Thyroid gland (tissue), 4 donors: ENCODE results near the gene FBXL13. TPM values are rescaled to one million over a fixed set of nuclear protein-coding genes. Genes with fewer than 3 reads are reported as not detected.
"Not testable (repeated sequence)": the region's sequence is repeated elsewhere in the genome, so short reads cannot be mapped to it uniquely, and the experiment has no call there.

Source experiments
- DNase-seq, 2 donors: peaks; one replicate each; pipeline ENCODE4 v3.0.0-alpha.2; 2019
- H3K27ac ChIP-seq, 3 donors: fragments of 200-600 bp; sonication (generic); 1 replicate in 2 of 3; 2 replicates in 1 of 3; pipeline ENCODE4 v1.5.1; 2016 to 2019; ENCODE audit warnings: mild to moderate bottlenecking in 1 of 3, moderate library complexity in 1 of 3
- H3K27me3 ChIP-seq: fragments of 200-600 bp; sonication (generic); one replicate; pipeline ENCODE4 v1.5.1; 2019
- H3K36me3 ChIP-seq, 2 donors: fragments of 200-600 bp; sonication (generic); one replicate each; pipeline ENCODE4 v1.5.1; 2016 to 2019
- H3K4me1 ChIP-seq, 2 donors: fragments of 200-600 bp; sonication (generic); one replicate each; pipeline ENCODE4 v1.5.1; 2017 to 2019
- H3K4me3 ChIP-seq, 3 donors: fragments of 200-600 bp; sonication (generic); replicated peaks in 1 of 3; 1 replicate in 2 of 3; 2 replicates in 1 of 3; pipeline ENCODE4 v1.5.1; 2016; ENCODE audit warnings: mild to moderate bottlenecking in 1 of 3
- H3K9me3 ChIP-seq: fragments of 200-600 bp; sonication (generic); one replicate; pipeline ENCODE4 v1.5.1; 2017
- POLR2A ChIP-seq, 2 donors: fragments of 450-650 bp; IDR thresholded peaks; one replicate each; pipeline ENCODE4 v1.6.1; 2017; ENCODE audit warnings: antibody characterized with exemption in 2 of 2, mild to moderate bottlenecking in 2 of 2, moderate library complexity in 1 of 2
- WGBS, 2 donors: methylation state at CpG; one replicate each; pipeline ENCODE4 v1.1.5; 2017; 5-methylcytosine and 5-hydroxymethylcytosine counted together
- intact Hi-C: fragments of 100-400 bp; cut with DNase I; formaldehyde crosslinking; loops from one replicate; pipeline ENCODE4 v1.15.1; 2023
- total RNA-seq, 4 donors: library from RNA; depleted of rRNA; stranded (reverse); fragments of >200 nt; gene quantifications; one replicate each; pipeline ENCODE4 v1.2.3, GENCODE V29; 2016
- TF ChIP-seq, protein P1 (sequence below), 6 experiments: fragments of 200-600 bp in 3 of 6; fragments of 450-650 bp in 3 of 6; sonication (generic) in 3 of 6; IDR thresholded peaks; one replicate each; pipeline ENCODE4 v1.5.1; 2016 to 2019; ENCODE audit warnings: antibody characterized with exemption in 6 of 6, mild to moderate bottlenecking in 2 of 6, inconsistent platforms in 1 of 6, moderate library complexity in 1 of 6

The FBXL13 gene
- total RNA-seq, 4 donors from 2014 or later = 4.2 to 9.6 (median 5.0) TPM

GRCh38 chr7:102966465-102966864 is 108.1 kb downstream of the FBXL13 start:
- no peak overlapping the region for H3K4me3 ChIP-seq
- DNase-seq = no peak
- no peak overlapping the region for H3K27ac ChIP-seq
- no peaks in the 10 kb centered on the region for H3K27me3 ChIP-seq
- H3K9me3 ChIP-seq = no peaks in the 10 kb centered on the region
- intact Hi-C loops = no loop called here
- 71 to 78% methylated on average over 2 of the region's 2 CpGs for WGBS, 2 donors
- no peaks in the 10 kb centered on the region for H3K36me3 ChIP-seq
- TF ChIP-seq, protein P1, sequence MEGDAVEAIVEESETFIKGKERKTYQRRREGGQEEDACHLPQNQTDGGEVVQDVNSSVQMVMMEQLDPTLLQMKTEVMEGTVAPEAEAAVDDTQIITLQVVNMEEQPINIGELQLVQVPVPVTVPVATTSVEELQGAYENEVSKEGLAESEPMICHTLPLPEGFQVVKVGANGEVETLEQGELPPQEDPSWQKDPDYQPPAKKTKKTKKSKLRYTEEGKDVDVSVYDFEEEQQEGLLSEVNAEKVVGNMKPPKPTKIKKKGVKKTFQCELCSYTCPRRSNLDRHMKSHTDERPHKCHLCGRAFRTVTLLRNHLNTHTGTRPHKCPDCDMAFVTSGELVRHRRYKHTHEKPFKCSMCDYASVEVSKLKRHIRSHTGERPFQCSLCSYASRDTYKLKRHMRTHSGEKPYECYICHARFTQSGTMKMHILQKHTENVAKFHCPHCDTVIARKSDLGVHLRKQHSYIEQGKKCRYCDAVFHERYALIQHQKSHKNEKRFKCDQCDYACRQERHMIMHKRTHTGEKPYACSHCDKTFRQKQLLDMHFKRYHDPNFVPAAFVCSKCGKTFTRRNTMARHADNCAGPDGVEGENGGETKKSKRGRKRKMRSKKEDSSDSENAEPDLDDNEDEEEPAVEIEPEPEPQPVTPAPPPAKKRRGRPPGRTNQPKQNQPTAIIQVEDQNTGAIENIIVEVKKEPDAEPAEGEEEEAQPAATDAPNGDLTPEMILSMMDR (IDR thresholded peaks at IDR 0.05) = no peak
- no peak for TF ChIP-seq POLR2A (IDR thresholded peaks at IDR 0.05)
- H3K4me1 ChIP-seq = no peaks in the 10 kb centered on the region

DNA sequence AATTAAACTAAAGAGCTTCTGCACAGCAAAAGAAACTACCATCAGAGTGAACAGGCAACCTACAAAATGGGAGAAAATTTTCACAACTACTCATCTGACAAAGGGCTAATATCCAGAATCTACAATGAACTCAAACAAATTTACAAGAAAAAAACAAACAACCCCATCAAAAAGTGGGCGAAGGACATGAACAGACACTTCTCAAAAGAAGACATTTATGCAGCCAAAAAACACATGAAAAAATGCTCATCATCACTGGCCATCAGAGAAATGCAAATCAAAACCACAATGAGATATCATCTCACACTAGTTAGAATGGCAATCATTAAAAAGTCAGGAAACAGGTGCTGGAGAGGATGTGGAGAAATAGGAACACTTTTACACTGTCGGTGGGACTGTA is 112.6 kb downstream of the FBXL13 start:
- WGBS, 2 donors = 69 to 74% methylated on average over 1 to 2 of the region's 2 CpGs
- H3K36me3 ChIP-seq, H3K27ac ChIP-seq, DNase-seq, H3K4me1 ChIP-seq, H3K4me3 ChIP-seq, intact Hi-C loops, H3K27me3 ChIP-seq, H3K9me3 ChIP-seq: not testable (repeated sequence)

DNA sequence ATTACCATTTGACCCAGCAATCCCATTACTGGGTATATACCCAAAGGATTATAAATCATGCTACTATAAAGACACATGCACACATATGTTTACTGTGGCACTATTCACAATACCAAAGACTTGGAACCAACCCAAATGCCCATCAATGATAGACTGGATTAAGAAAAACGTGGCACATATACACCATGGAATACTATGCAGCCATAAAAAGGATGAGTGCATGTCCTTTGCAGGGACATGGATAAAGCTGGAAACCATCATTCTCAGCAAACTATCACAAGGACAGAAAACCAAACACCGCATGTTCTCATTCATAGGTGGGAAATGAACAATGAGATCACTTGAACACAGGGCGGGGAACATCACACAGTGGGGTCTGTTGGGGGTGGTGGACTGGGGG is 116.6 kb downstream of the FBXL13 start:
- H3K27ac ChIP-seq, H3K36me3 ChIP-seq, H3K9me3 ChIP-seq, intact Hi-C loops, H3K4me3 ChIP-seq, DNase-seq, H3K27me3 ChIP-seq, H3K4me1 ChIP-seq: not testable (repeated sequence)
- 92 to 96% methylated on average over 3 of the region's 3 CpGs for WGBS, 2 donors

DNA sequence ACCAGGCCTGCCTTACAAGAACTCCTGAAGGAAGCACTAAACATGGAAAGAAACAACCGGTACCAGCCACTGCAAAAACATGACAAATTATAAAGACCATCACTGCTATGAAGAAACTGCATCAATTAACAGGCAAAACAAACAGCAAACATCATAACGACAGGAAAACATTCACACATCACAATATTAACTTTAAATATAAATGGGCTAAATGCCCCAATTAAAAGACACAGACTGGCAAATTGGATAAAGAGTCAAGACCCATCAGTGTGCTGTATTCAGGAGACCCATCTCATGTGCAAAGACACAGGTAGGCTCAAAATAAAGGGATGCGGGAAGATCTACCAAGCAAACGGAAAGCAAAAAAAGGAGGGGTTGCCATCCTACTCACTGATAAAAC is 120.2 kb downstream of the FBXL13 start:
- H3K9me3 ChIP-seq, H3K27me3 ChIP-seq, H3K27ac ChIP-seq, intact Hi-C loops, H3K4me1 ChIP-seq, H3K36me3 ChIP-seq, H3K4me3 ChIP-seq, DNase-seq: not testable (repeated sequence)
- 79 to 96% methylated on average over 4 of the region's 4 CpGs for WGBS, 2 donors

GRCh38 chr7:102953406-102953805 is 121.2 kb downstream of the FBXL13 start:
- Histone ChIP-seq H3K36me3 (no peaks in the 10 kb centered on the region), H3K27ac (no peak overlapping the region), H3K27me3 (no peaks in the 10 kb centered on the region), H3K4me1 (no peaks in the 10 kb centered on the region), H3K9me3 (no peaks in the 10 kb centered on the region), H3K4me3 (no peak overlapping the region)
- DNase-seq = no peak
- intact Hi-C loops = no loop called here
- no peak for TF ChIP-seq POLR2A (IDR thresholded peaks at IDR 0.05)
- TF ChIP-seq, protein P1 (IDR thresholded peaks at IDR 0.05) = no peak

DNA sequence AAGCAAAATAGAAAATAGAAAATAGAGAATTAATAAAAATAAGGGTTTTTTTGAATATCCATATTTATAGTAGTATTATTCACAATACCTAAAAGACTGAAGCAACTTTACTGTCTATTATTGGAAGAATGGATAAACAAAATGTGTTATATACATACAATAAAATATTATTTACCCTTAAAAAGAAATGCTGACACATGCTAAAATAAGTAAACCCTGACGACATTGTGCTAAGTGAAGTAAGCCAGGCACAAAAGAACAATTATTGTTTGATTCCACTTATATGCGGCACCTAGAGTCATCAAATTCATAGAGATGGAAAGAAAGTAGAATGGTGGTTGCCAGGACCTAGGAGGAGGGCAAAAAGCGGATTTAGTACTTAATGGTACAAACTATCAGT is 122.8 kb downstream of the FBXL13 start:
- no peaks in the 10 kb centered on the region for H3K4me1 ChIP-seq
- TF ChIP-seq, protein P1 (IDR thresholded peaks at IDR 0.05) = no peak
- no peak for TF ChIP-seq POLR2A (IDR thresholded peaks at IDR 0.05)
- no peak for DNase-seq
- H3K4me3 ChIP-seq = no peak overlapping the region
- WGBS, 2 donors = 93 to 96% methylated on average over 3 of the region's 3 CpGs
- H3K27me3 ChIP-seq = no peaks in the 10 kb centered on the region
- intact Hi-C loops = no loop called here
- no peaks in the 10 kb centered on the region for H3K36me3 ChIP-seq
- no peak overlapping the region for H3K27ac ChIP-seq
- H3K9me3 ChIP-seq = no peaks in the 10 kb centered on the region

GRCh38 chr7:102944241-102944640 is 130.4 kb downstream of the FBXL13 start:
- 93 to 95% methylated on average over 4 of the region's 4 CpGs for WGBS, 2 donors
- Histone ChIP-seq H3K4me3 (no peak overlapping the region), H3K4me1 (no peaks in the 10 kb centered on the region), H3K9me3 (no peaks in the 10 kb centered on the region), H3K27me3 (no peaks in the 10 kb centered on the region), H3K36me3 (no peaks in the 10 kb centered on the region), H3K27ac (no peak overlapping the region)
- intact Hi-C loops = no loop called here
- no peak for DNase-seq
- TF ChIP-seq, protein P1 (IDR thresholded peaks at IDR 0.05) = no peak
- no peak for TF ChIP-seq POLR2A (IDR thresholded peaks at IDR 0.05)
